ENCODE measurements around the gene DNAJB2. TPM values are rescaled to one million over a fixed set of nuclear protein-coding genes. Genes with fewer than 3 reads are reported as not detected.
"Not testable (repeated sequence)": the region's sequence is repeated elsewhere in the genome, so short reads cannot be mapped to it uniquely, and the experiment has no call there.

The DNAJB2 gene
- total and polyA plus RNA-seq, 2 of the 8 experiments (the other 6 are each of a cell fraction or from before 2014, with no cell fraction given): 21.0 to 26.3 TPM

GRCh38 chr2:219287116-219287440, 7.9 kb downstream of the DNAJB2 start:
- not testable (repeated sequence) for H3K4ac ChIP-seq (replicated peaks; ENCODE audit: insufficient read length, low read depth, low read length); H3K18ac ChIP-seq (ENCODE audit: extremely low read depth, low read length); H3K27ac ChIP-seq (ENCODE audit: low read depth, low read length); H3K14ac ChIP-seq (ENCODE audit: insufficient read length); H2BK12ac ChIP-seq (ENCODE audit: low read depth, low read length); H3K27me3 ChIP-seq (replicated peaks in 1 of 4; ENCODE audit: control insufficient read depth in 3 of 4, extremely low read depth in 1 of 4, insufficient read depth in 3 of 4, low read length in 3 of 4); H3K23me2 ChIP-seq (ENCODE audit: low read depth, low read length); DNase-seq (ENCODE audit: low read depth in 1 of 2, low spot score in 2 of 2); H2BK120ac ChIP-seq (replicated peaks; ENCODE audit: low read depth, low read length); H4K8ac ChIP-seq (ENCODE audit: extremely low read depth, insufficient read depth, low read length); H4K91ac ChIP-seq (replicated peaks; ENCODE audit: insufficient read length, low read length); H2AFZ ChIP-seq (ENCODE audit: low read length); H2BK15ac ChIP-seq (ENCODE audit: low read length); H4K5ac ChIP-seq (ENCODE audit: insufficient read length, low read depth, low read length); H3K79me2 ChIP-seq (ENCODE audit: control insufficient read depth in 1 of 2, insufficient read depth in 2 of 2, low read length in 2 of 2); H3K56ac ChIP-seq (replicated peaks; ENCODE audit: insufficient read length, low read depth, low read length); H4K20me1 ChIP-seq (replicated peaks in 1 of 2; ENCODE audit: control insufficient read depth in 1 of 2, insufficient read depth in 2 of 2, low read length in 2 of 2); H3K4me3 ChIP-seq (ENCODE audit: extremely low read depth in 1 of 4, insufficient read depth in 2 of 4, low read depth in 3 of 4, low read length in 4 of 4); H3K9me3 ChIP-seq (ENCODE audit: insufficient read depth in 2 of 2, low read depth in 1 of 2, low read length in 1 of 2); H3K23ac ChIP-seq (ENCODE audit: insufficient read length); FAIRE-seq; H3K36me3 ChIP-seq (ENCODE audit: control insufficient read depth in 2 of 4, insufficient read depth in 4 of 4, low read length in 3 of 4); H2AK5ac ChIP-seq (ENCODE audit: low read depth, low read length); H3K9ac ChIP-seq (replicated peaks in 1 of 4; ENCODE audit: extremely low read depth in 1 of 4, low read depth in 3 of 4, low read length in 3 of 4); H2BK20ac ChIP-seq (ENCODE audit: low read length); H3K79me1 ChIP-seq (ENCODE audit: low read depth, low read length); H3K4me2 ChIP-seq (ENCODE audit: insufficient read depth in 1 of 2, low read depth in 2 of 2, low read length in 2 of 2)
- POLR2A ChIA-PET (ENCODE audit: partially characterized antibody): interaction anchor here (1.1 to 3.4 kb wide), 6 partner anchors 8 to 81 kb away, joined by 3 to 19 read pairs (median 4); partner anchors contain the start of genes TUBA4A and ZFAND2B
- Histone ChIP-seq H2BK5ac (ENCODE audit: low read depth, low read length) (0 out of 2 replicates have a peak overlapping the region, but pooled peaks have one; percentile 64), H3K4me1 (replicated peaks in 1 of 4; ENCODE audit: control insufficient read depth in 3 of 4, insufficient read depth in 4 of 4, low read length in 3 of 4) (peaks cover 0 to 10% (median 6%) of the 10 kb centered on the region in 4 experiments; a peak in 6 of 7 replicates)
- 87% methylated on average over 6 of the region's 6 CpGs; no CpG with 5 or more reads in 1 of the 2 experiments for WGBS, 2 experiments (ENCODE audit: extremely low coverage in 1 of 2, insufficient coverage in 1 of 2, insufficient read length in 1 of 2, insufficient replicate concordance in 2 of 2, low coverage in 1 of 2, low lambda C conversion rate in 2 of 2, missing lambda C conversion rate in 1 of 2)
- CTCF ChIA-PET (ENCODE audit: partially characterized antibody): interaction anchor here (0.9 to 12.1 kb wide), 7 partner anchors 5 to 111 kb away, joined by 3 to 220 read pairs (median 5); partner anchors contain the start of genes GLB1L and STK16

Data from H1 (cell line).